ENCODE data around the gene RNF220. TPM values are rescaled to one million over a fixed set of nuclear protein-coding genes. Genes with fewer than 3 reads are reported as not detected.

The RNF220 gene
- total and polyA plus RNA-seq, 2 of the 13 experiments (the other 11 are each of a cell fraction or from before 2014, with no cell fraction given), result 48.2 to 72.1 TPM

DNA sequence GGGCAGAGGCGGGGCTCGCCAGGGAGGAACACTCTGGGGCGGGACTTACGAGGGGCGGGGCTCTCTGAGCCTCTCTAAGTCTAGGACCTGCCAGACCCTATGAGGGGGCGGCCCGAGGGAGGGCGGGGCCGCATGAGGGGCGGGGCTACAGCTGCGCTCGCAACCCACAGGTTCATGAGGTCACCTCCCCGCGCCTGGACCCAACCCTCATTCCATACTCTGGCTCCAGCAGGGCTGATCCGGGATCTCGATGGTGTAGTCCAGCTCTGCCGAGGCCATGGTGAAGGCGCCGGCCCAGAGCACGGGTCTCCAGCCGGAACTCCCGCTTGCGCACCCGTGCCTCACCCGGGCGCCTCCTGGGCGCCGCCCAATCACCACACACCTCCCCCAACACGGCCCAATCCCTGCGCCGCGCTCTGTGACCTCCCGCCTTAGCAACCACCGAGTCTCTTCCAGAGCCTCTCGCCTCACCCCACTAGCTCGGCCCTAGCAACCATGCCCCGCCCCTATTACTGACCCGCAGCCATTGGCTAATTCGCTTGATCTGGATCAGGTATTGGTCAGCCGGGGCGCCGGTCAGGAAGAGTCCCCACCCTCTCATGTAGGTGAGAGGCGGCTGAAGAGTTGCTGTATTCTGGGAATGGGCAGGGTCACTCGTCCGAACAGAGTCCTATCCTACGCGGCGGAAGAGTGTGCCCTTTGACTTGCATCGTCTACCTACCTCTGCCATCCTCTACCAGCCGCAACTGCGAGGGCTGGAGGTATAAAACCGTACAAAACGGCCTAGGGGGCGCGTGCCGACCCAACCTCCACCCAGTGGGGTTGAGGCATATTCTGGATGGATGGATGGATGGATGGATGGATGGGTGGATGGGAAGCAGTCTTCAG lies 269.3 kb downstream of the RNF220 start, which contains the start of the genes ARMH1 and TMEM53 (continued):
- TF ChIP-seq, protein P1, sequence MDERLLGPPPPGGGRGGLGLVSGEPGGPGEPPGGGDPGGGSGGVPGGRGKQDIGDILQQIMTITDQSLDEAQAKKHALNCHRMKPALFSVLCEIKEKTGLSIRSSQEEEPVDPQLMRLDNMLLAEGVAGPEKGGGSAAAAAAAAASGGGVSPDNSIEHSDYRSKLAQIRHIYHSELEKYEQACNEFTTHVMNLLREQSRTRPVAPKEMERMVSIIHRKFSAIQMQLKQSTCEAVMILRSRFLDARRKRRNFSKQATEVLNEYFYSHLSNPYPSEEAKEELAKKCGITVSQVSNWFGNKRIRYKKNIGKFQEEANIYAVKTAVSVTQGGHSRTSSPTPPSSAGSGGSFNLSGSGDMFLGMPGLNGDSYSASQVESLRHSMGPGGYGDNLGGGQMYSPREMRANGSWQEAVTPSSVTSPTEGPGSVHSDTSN (CRISPR knock-in tag; IDR thresholded peaks at IDR 0.05), result peak; percentile 98
- TF ChIP-seq, protein P2, sequence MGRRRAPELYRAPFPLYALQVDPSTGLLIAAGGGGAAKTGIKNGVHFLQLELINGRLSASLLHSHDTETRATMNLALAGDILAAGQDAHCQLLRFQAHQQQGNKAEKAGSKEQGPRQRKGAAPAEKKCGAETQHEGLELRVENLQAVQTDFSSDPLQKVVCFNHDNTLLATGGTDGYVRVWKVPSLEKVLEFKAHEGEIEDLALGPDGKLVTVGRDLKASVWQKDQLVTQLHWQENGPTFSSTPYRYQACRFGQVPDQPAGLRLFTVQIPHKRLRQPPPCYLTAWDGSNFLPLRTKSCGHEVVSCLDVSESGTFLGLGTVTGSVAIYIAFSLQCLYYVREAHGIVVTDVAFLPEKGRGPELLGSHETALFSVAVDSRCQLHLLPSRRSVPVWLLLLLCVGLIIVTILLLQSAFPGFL (CRISPR knock-in tag; IDR thresholded peaks at IDR 0.05), result no peak
- TF ChIP-seq, protein P3, sequence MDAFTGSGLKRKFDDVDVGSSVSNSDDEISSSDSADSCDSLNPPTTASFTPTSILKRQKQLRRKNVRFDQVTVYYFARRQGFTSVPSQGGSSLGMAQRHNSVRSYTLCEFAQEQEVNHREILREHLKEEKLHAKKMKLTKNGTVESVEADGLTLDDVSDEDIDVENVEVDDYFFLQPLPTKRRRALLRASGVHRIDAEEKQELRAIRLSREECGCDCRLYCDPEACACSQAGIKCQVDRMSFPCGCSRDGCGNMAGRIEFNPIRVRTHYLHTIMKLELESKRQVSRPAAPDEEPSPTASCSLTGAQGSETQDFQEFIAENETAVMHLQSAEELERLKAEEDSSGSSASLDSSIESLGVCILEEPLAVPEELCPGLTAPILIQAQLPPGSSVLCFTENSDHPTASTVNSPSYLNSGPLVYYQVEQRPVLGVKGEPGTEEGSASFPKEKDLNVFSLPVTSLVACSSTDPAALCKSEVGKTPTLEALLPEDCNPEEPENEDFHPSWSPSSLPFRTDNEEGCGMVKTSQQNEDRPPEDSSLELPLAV (CRISPR knock-in tag; conservative IDR thresholded peaks at IDR 0.05; ENCODE audit: low read depth), result no peak
- TF ChIP-seq ZIK1 (CRISPR knock-in tag; IDR thresholded peaks at IDR 0.05; ENCODE audit: borderline replicate concordance, low read depth) (peak; percentile 21; the same call in 1 of the 2 replicates), SRF (IDR thresholded peaks at IDR 0.05; ENCODE audit: low read depth, low read length) (no peak), MTF2 (CRISPR knock-in tag; IDR thresholded peaks at IDR 0.05; ENCODE audit: borderline replicate concordance) (peak; percentile 81; the same call in 1 of the 2 replicates), ARNTL (CRISPR knock-in tag; IDR thresholded peaks at IDR 0.05) (peak; percentile 74), ZNF451 (CRISPR knock-in tag; IDR thresholded peaks at IDR 0.05) (no peak), ZNF33A (CRISPR knock-in tag; IDR thresholded peaks at IDR 0.05; ENCODE audit: borderline replicate concordance) (no peak; the same call in 1 of the 2 replicates), SRSF9 (IDR thresholded peaks at IDR 0.05; ENCODE audit: borderline replicate concordance, insufficient read depth, low read depth, low read length, poor library complexity, severe bottlenecking) (no peak), ZNF10 (CRISPR knock-in tag; IDR thresholded peaks at IDR 0.05; ENCODE audit: borderline replicate concordance, low read depth) (no peak), ZNF180 (CRISPR knock-in tag; IDR thresholded peaks at IDR 0.05; ENCODE audit: borderline replicate concordance, low read depth) (no peak), TCF12 (IDR thresholded peaks at IDR 0.05) (no peak), TCF12 (CRISPR knock-in tag; IDR thresholded peaks at IDR 0.05) (no peak), ZSCAN22 (CRISPR knock-in tag; IDR thresholded peaks at IDR 0.05) (peak; percentile 93), FOXA1 (IDR thresholded peaks at IDR 0.05) (no peak), FOXA1 (CRISPR knock-in tag; IDR thresholded peaks at IDR 0.05) (no peak), GATAD1 (CRISPR knock-in tag; IDR thresholded peaks at IDR 0.05) (peak; percentile 62; the same call in 1 of the 2 replicates), REL (CRISPR knock-in tag; conservative IDR thresholded peaks at IDR 0.05) (no peak), ZNF441 (CRISPR knock-in tag; IDR thresholded peaks at IDR 0.05; ENCODE audit: borderline replicate concordance) (no peak), ZNF205 (CRISPR knock-in tag; IDR thresholded peaks at IDR 0.05) (peak; percentile 26; the same call in 1 of the 2 replicates), RAD21 (CRISPR knock-in tag; IDR thresholded peaks at IDR 0.05) (peak; percentile 47; the same call in 1 of the 2 replicates), SMARCC2 (IDR thresholded peaks at IDR 0.05) (no peak), HNF4G (IDR thresholded peaks at IDR 0.05; ENCODE audit: borderline replicate concordance, low read depth, low read length) (no peak), HNF4G (CRISPR knock-in tag; IDR thresholded peaks at IDR 0.05; ENCODE audit: borderline replicate concordance, low read depth) (peak; percentile 49; the same call in 1 of the 2 replicates)
- TF ChIP-seq, protein P4, sequence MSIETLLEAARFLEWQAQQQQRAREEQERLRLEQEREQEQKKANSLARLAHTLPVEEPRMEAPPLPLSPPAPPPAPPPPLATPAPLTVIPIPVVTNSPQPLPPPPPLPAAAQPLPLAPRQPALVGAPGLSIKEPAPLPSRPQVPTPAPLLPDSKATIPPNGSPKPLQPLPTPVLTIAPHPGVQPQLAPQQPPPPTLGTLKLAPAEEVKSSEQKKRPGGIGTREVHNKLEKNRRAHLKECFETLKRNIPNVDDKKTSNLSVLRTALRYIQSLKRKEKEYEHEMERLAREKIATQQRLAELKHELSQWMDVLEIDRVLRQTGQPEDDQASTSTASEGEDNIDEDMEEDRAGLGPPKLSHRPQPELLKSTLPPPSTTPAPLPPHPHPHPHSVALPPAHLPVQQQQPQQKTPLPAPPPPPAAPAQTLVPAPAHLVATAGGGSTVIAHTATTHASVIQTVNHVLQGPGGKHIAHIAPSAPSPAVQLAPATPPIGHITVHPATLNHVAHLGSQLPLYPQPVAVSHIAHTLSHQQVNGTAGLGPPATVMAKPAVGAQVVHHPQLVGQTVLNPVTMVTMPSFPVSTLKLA (IDR thresholded peaks at IDR 0.05), result peak; percentile 36; the same call in 1 of the 2 replicates
